Measurements from ENCODE around the gene PRSS57.
"Not testable (repeated sequence)": the region's sequence is repeated elsewhere in the genome, so short reads cannot be mapped to it uniquely, and the experiment has no call there.

PRSS57 gene

GRCh38 chr19:723247-723646 is 28.0 kb upstream of the PRSS57 start:
- DNase-seq (ENCODE audit: low spot score) = no peak

DNA sequence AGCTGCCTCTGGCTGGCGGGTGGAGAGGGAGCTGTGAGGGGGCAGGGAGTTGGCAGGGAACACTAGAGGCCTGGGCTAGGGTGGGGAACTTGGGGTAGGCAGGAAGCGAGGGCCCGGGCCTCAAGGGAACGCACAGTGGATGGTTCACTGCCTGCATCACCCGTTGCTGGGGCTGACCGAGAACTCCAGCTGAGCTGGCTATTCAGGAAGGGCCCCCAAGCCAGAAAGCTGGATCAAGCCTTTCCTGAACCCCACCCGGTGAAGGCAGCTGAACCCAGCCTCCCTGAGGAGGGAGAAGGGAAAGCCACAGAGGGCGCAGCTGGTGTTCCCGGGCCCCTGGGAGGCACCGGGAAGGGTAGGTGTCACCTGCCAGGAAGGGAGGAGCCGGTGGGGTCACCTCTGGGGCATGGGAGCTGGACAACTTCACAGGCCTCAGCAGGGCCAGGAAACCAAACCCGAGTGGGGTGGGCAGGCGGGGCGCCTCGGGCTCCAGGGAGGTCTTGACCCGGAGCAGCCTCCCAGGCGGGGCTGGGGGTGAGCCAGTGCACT is 27.4 kb upstream of the PRSS57 start:
- DNase-seq (ENCODE audit: low spot score) = no peak

GRCh38 chr19:720345-721160 is 25.3 kb upstream of the PRSS57 start:
- DNase-seq (ENCODE audit: low spot score) = no peak

DNA sequence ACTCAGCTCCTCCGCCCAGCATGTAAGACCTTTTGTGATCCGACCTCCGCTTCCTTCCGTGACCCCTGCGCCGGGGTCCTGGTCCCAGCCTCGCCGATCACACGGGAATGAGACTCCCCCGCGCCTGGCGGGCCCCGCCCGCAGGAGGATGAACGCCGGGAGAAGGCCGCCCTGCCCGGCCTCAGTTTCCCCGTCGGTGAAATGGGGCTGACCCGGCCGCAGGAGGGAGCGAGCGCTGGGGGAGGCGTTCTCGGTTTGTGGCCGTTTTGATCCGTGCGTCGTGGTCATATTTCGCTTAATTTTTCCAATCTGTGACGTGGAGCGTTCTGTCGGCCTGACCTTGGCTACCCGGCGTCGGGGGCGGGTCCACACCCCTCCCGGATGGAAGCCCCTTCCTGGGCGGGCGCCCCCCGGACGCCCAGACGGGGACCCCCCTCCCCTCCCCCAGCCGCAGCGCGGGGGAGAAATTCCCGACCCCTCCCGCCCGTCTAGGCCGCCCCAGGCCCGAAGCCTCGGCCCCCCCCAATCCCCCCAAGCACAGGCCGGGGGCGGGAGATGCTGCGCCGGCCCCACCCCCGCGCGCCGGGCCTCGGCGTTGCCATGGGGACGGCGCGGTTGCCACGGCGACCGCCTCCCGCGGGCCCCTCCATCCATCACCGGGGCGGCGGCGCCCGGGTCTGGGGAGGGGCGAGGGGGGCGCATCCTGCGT is 24.5 kb upstream of the PRSS57 start:
- DNase-seq (ENCODE audit: low spot score) = no peak

GRCh38 chr19:718991-719512 is 23.8 kb upstream of the PRSS57 start:
- DNase-seq (ENCODE audit: low spot score) = no peak

GRCh38 chr19:718251-718951 is 23.1 kb upstream of the PRSS57 start:
- no peak for DNase-seq (ENCODE audit: low spot score)

DNA sequence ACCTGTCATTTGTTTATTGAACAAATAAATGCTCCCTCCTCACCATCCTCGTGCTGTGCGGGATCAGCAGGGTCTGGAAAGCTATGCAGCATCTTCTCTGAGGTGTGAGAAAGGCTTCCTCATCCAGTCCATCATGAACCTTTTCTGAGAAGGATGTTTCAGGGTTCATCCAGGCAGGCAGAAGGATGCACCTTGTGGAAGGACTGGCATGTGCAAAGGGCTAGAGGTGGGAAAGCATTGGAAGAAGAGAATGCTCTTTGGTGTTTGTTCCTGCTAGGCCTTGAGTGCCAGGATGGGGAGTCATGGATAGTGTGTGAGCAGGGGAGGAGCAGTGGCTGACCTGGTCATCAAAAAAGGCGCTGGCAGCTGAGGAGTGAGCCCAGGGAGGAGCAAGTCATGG is 20.1 kb upstream of the PRSS57 start:
- no peak for DNase-seq (ENCODE audit: low spot score)

- no peak for DNase-seq (ENCODE audit: low spot score)
Measured at GRCh38 chr19:711254-711653, 16.0 kb upstream of the PRSS57 start.

GRCh38 chr19:710767-711166 is 15.5 kb upstream of the PRSS57 start:
- no peak for DNase-seq (ENCODE audit: low spot score)

- DNase-seq (ENCODE audit: low spot score) = no peak
Measured at GRCh38 chr19:709965-710571, 14.8 kb upstream of the PRSS57 start.

DNA sequence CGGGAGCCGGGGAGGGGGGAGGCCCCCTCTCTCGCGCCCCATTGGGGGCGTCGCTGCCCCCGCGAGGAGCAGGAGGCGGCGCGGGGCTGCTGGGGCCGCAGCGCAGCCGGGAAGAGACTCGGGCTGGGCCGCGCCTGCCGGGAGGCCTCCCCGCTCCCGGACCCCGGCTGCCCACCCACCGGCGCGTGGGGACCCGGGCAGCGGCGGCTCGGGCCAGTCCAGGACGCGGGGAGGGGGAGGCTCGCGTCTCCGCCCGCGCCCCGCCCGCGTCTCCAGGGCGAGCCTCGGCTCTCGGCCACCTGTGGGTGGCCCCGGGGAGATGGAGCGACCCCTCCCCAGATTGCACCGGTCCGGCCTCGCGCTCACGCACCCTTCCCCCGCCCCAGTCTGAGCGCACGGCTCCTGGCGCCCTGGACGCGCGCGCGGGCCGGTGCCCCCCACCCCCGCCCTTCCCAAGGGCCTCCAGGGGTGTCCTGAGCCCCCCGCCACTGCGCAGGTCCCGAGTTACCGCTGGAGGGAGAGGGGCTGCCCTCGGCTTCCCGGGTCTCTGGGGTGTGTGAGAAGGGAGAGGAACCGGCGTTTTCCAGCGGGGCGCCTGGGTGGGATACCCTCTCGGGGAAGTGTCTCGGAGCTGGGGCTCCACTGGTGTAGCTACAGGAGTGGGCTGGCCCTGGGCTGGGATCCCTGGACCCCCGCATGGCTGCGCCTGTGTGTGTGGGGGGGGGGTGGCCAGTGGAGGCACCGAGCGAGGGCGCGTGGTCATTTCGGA is 14.1 kb upstream of the PRSS57 start:
- no peak for DNase-seq (ENCODE audit: low spot score)

- DNase-seq (ENCODE audit: low spot score) = no peak
Measured at GRCh38 chr19:708154-709143, 13.2 kb upstream of the PRSS57 start, which contains the start of gene PALM. PALM (plus strand) TSS chr19:708935; CDS start chr19:709147, 212 bp downstream.

DNA sequence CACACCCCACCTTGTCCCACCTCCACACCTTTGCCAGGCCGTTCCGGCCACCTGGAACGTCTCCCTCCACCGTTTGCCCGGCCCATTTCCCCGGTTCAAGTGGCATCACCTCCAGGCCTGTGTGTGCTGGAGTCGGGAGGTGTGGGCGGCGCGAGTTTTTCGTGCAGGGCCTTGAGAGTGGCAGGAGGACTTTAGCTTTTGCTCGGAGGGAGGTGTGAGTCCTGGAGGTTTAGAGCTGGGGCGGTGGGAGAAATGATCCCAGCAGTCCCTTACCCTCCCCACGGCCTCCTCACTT is 9.1 kb upstream of the PRSS57 start:
- DNase-seq (ENCODE audit: low spot score) = no peak

- no peak for DNase-seq (ENCODE audit: low spot score)
Measured at GRCh38 chr19:703651-704446, 8.6 kb upstream of the PRSS57 start.

DNA sequence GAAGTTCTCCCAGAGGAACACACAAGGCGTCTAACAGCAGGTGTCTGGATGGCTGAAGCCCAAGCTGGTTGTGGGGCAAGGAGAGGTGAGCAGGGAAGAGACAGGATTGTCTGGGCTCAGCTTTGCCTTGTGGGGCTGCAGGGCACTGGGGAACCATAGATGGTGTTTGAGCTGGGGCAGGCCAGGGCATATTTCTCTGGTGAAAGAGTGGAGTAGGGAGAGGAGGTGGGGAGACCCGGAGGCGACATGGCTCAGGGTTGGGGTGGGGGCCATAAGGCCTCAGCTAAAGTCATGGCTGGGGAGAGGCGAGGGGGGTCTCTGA is 8.0 kb upstream of the PRSS57 start:
- no peak for DNase-seq (ENCODE audit: low spot score)

GRCh38 chr19:702847-703246 is 7.6 kb upstream of the PRSS57 start:
- not testable (repeated sequence) for DNase-seq (ENCODE audit: low spot score)

GRCh38 chr19:699885-700284 is 4.6 kb upstream of the PRSS57 start:
- DNase-seq (ENCODE audit: low spot score) = not testable (repeated sequence)

- not testable (repeated sequence) for DNase-seq (ENCODE audit: low spot score)
Measured at GRCh38 chr19:698529-698928, 3.3 kb upstream of the PRSS57 start.
